LHCN-M2 (cell line): Measurements from ENCODE around the gene XPNPEP2. TPM values are rescaled to one million over a fixed set of nuclear protein-coding genes. Genes with fewer than 3 reads are reported as not detected.

ENCODE experiments used
- DNase-seq: peaks from one replicate; pipeline ENCODE4 v3.0.0-alpha.2; 2012; ENCODE audit warnings: low read depth
- total RNA-seq: library from RNA; depleted of rRNA; stranded (reverse); fragments of >200 nt; gene quantifications from 2 replicates; pipeline ENCODE4 v1.2.3, GENCODE V29; 2014; rRNA removed

XPNPEP2 gene
- total RNA-seq, 1 experiment from 2014 or later = not detected

DNA sequence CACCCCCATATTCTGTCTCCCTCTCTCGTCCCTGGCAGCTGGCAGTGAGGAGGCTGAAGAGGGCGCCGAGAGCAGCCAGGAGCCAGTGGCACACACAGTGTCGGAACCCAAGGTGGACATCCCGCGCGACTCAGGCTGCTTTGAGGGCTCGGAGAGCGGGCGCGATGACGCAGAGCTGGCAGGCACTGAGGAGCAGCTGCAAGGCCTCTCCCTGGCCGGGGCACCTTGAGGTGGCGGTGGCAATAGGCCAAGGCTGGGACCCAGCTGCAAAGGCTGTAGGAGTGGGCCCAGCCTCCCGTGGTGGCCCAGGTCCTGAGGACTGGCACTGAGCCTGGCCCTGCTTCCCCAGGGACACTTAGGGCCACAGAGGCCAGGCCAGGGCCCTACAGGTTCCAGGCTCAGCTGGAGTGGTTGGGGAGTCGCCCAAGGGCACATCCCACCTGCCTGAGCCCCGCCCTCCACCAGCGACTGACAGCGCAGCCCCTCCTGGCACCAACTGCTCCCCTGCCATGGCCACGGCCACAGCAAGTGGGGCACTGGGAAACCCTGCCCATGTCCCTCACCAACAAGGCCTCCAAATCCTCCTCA is 54.9 kb downstream of the XPNPEP2 start:
- no peak for DNase-seq

DNA sequence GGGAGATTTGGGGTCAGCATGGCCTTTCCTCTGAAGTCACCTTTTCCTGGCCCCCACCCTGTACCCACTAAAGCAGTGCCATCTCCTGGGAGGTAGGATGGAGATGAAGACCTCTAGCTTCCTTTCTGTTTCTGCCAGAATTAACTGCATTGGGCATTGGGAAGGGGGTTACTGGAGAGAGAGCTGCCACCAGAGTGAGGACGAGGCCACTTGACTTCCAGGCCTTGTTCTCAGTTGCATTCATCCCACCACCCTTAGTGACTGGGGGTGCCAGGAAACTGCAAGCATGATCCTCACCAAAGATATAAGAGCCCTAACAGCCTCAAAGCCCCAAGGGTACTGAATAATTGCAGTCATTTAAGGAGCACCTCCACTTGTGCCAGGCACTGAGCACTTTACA is 56.8 kb downstream of the XPNPEP2 start:
- DNase-seq = no peak

DNA sequence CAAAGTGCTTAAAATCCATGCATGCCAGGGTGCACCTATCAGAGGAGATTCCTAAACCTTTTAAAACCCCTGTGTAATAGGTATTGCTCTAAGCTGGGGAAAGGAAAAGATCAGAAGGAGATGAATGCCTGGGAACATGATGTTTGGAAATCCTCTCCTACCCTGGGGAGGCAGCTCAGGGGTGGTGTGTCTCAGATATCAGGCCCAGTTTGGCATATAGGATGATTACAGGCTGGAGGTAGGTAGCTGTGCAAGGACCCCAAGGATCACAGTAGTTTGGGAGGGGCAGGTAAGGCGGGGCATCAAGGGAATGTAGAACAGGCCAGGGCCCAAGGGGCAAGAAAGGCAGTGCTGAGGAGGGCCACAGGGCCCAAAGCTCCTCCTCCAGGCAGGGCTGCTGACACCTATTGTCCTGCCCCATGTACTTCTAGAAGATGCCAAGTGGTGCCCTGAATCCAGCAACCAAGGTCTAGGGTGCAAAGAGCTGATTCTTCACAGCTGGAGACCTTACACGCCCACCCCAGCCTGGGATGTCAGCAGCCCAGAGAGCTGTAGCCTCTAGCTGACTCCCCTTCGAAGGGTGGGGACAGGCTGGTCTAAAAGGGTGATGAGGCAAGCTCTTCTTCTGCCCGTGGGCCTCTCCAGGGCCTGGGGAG is 58.6 kb downstream of the XPNPEP2 start:
- no peak for DNase-seq

DNA sequence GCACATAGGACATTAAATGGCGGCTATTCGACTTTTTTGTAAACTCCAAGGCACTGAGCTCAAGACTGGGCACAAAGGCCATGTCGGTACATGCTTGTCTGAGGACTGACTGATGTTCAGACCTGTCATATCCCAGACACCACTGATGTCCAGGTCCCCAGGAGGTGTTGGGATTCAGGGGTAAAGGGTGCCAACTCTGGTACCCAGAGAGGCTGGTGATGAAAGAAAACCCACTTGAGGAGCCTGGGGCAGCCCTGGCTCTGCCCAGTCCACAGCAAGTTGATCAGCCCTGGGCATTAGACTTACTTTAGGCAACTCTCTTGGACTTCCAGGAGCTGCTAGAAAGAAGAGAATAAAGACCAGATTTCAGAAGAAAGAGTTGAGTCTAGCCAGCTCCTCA is 59.7 kb downstream of the XPNPEP2 start:
- no peak for DNase-seq

DNA sequence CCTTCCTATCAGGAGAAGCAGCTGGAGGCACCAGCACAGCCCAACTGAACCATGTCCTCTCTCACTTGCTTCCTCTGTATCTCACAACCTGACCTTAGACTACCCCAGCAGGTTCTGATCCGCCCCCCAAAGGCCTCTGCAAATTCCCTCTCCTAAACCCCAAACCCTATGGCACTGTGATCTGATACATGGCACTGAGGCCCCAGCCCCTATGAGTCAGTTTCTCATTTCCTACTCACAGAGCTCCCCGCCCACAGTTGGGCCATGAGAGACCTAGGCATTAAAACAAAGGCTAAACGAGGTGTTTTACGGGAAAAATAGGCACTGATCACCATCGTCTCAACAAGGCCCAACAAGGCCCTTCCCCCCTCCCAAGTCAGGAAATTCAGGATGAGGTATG is 60.1 kb downstream of the XPNPEP2 start:
- no peak for DNase-seq

DNA sequence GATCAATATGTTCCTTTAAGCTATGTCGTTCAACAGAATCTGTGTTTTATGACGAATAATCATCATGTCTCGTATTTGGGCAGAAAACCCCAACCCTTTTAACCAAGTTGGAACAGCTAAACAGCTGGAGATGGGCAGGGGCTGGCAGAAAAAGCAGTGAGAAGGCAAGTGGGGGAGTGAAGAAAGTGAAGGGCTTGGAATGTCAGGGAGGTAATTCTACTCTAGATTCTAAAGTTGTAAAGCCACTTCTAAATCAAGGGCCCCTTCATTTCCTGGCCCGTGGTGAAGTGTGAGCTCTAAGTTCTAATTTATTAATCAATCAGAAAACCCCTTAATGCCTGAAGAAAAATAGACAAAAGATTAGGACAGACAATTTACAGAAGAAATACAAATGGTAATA is 61.4 kb downstream of the XPNPEP2 start:
- no peak for DNase-seq

DNA sequence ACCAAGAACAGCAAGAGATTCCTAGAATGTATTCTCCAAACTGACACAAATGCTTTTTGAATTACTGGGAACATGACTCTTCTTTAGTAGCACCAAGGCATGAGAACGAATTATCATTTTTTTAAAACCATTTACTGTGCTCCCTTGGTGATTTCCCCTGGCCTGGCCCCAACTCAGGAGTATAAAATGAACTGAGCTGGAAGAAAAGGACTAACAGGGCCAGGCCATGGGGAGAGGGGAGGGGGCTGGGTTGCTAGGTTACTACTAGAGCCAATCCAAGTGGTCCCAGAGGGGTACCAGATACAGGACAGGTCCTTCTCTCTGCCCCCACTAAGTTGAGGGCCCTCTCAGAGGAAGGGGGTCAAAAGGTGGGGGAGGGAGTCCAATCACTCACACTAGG is 64.1 kb downstream of the XPNPEP2 start:
- no peak for DNase-seq

DNA sequence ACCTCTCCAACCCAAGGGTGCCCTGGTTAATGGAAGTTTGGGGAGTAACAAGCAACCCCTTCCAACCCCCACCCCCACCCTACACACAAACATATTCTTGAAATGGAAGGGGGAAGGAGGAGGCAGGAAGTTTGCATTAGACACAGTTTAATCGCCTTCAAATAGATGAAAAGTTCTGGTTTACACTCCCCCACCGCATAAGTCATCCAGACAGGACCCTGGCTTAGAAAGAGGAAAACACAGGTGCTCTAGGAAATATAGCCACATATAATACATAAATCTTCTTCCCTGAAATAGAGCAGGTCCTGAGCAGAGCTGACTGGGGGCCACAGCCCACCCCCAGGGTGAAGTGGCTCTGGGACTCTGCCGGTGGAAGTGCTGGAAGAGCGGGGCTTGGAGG is 66.0 kb downstream of the XPNPEP2 start:
- no peak for DNase-seq

DNA sequence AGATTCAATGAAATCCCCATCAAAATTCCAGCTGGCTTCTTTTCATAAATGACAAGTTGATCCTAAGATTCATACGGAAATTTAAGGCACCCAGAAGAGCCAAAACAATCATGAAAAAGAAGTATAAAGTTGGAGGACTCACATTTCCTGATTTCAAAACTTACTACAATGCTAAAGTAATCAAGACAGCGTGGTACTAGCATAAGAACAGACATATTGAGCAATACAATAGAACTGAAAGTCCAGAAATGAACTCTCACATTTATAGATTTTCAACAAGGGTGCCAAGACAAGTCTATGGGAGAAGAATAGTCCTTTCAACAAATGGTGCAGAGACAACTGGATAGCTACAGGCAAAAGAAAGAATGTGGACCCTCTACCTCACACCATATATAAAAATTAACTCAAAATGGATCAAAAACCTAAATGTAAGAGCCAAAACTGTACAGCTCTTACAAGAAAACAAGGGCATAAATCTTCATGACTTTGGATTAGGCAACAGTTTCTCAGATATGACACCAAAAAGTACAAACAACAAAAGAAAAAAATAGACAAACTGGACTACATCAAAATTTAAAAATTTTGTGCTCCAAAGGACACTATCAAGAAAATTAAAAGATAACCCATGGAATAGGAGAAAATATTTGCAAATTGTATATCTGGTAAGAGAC is 69.5 kb downstream of the XPNPEP2 start:
- DNase-seq = peak; percentile 1

DNA sequence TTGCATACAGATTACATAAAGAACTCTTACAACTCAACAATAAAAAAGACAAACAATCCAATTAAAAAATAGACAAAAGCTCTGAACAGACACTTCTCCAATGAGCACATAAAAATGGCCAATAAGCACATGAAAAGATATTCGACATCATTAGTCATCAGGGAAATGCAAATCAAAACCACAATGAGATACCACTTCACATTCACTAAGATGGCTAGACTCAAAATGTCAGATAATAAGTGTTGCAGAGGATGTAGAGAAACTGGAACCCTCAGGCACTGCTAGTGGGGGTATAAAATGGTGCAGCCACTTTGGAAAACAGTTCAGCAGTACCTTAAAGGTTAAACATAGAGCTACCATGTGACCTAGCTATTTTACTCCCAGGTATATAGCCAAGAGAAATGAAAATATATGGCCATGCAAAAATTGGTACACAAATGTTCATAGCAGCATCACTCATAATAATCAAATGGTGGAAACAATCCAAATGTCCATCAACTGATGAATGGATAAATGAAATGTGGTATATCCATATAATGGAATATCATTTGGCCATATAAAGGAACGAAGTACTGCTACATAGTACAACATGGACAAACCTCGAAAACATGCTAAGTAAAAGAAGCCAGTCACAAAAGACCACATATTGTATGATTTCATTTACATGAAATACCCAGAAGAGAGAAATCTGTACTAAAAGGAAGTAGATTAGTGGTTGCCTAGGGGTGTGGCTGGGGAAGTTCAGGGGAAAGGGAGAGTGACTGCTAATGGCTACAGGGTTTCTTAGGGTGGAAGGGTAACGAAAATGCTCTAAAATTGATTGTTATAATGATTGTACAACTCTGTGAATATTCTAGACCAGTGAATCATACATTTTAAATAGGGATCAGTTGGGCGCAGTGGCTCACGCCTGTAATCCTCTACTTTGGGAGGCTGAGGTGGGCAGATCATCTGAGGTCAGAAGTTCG is 70.3 kb downstream of the XPNPEP2 start:
- DNase-seq = peak; percentile 11

DNA sequence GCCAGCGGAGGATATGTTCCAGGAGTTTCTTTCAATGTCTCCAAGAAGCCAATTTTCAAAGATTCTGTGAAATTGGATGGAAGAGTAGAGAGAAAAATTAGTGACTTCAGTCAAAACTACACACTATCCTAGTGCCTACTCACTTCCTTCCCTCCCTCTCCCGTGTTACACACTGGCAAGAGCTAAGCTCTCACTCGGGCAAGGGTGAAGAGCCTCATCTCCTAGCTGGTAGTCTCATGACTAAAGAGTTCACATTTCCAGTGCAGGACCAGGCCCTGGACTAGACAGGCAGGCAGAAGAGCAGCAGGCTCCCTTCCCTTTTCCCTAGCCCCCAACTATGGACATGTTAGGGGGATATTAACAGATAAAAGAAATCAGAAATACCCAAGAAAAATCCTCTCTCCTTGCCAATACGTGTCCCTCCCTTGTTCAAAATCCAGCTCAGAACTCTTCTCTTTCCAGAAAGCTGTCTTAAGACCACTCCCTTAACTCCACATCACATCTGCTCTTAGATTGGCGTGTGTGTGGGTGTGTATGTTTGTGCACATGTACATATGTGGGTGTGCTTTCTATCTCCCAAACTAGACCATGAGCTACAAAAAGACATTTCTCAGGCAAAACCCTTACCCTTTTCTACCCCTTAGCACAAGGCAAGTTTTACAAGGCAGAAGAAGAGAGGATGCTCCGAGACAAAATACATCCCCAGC is 75.0 kb downstream of the XPNPEP2 start:
- no peak for DNase-seq

DNA sequence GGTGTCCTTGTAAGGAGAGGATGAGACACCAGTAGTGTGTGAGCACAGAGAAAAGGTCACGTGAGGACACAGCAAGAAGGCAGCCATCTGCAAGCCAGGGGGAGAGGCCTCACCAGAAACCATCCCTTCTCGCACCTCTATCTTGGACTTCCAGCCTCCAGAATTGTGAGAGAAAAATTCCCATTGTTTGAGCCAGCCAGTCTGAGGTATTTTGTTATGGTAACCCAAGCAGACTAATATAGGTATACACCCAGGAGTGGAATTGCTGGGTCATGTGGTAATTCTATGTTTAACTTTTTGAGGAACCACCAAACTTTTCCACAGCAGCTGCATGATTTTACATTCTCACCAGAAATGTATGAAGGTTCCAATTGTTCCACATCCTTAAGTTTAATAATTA is 79.3 kb downstream of the XPNPEP2 start:
- DNase-seq = no peak

Other genes starting within 250 kb of the XPNPEP2 start
- 38.0 and 42.6 TPM in 2 replicates for gene SMARCA1, start 215.5 kb upstream of the XPNPEP2 start, total RNA-seq
- 16.7 and 18.4 TPM in 2 replicates for gene OCRL, start 198.7 kb upstream of the XPNPEP2 start, total RNA-seq
- 6.7 and 7.3 TPM in 2 replicates for gene APLN, start 84.0 kb upstream of the XPNPEP2 start, total RNA-seq
- gene SASH3, start 41.0 kb downstream of the XPNPEP2 start, total RNA-seq = not detected in 2 replicates
- gene ZDHHC9, start 104.9 kb downstream of the XPNPEP2 start, total RNA-seq = 23.9 TPM in 2 replicates
- gene UTP14A, start 167.2 kb downstream of the XPNPEP2 start, total RNA-seq = 28.0 and 31.0 TPM in 2 replicates
- gene BCORL1, start 243.7 kb downstream of the XPNPEP2 start, total RNA-seq = 0.90 and 1.4 TPM in 2 replicates